Subcutaneous adipose tissue (tissue), 4 donors: Measurements from ENCODE around the gene RANBP1. TPM values are rescaled to one million over a fixed set of nuclear protein-coding genes. Genes with fewer than 3 reads are reported as not detected.

Experiments used
- CTCF ChIP-seq: fragments of 450-650 bp; IDR thresholded peaks from one replicate; pipeline ENCODE4 v1.5.1; 2016; ENCODE audit warnings: low read depth, mild to moderate bottlenecking, control low read depth, antibody characterized with exemption, moderate library complexity
- total RNA-seq, 4 donors: library from RNA; depleted of rRNA; stranded (reverse); fragments of >200 nt; gene quantifications; one replicate each; pipeline ENCODE4 v1.1.0, GENCODE V29; 2016

RANBP1 gene
- total RNA-seq: 100 to 1,000 TPM in 2 of 4 donors, 10 to 100 TPM in 2; 75.1 to 156 (median 116) TPM

- TF ChIP-seq CTCF: no peak
These were observed at the start of gene RANBP1 for GRCh38 chr22:20115691-20116375. Gene RANBP1, plus strand, starts transcription at chr22:20116104. Its CDS starts 81 bp downstream, at chr22:20116185.

- TF ChIP-seq CTCF: no peak
These were observed 49.1 kb upstream of the RANBP1 start for GRCh38 chr22:20066617-20067383.

DNA sequence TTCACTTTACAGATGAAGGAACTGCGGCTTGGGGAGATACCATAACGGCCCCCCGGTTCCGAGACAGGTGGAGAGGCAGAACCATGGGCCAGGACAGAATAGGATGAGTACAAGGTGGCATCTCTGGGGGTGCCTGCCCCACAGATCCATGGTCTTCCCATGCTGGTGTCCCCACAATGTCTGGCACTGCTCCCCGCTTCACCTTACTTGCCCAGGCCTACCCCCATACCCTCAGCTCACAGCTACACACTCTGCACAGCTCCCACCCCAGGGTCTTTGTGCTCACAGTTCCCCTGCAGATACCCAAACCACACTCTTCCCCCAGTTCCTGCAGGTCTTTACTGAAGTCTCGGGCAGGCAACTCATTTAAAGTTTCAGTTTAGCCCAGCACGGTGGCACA is 47.3 kb upstream of the RANBP1 start:
- no peak for TF ChIP-seq CTCF

GRCh38 chr22:20069331-20070042 is 46.4 kb upstream of the RANBP1 start:
- TF ChIP-seq CTCF: no peak

DNA sequence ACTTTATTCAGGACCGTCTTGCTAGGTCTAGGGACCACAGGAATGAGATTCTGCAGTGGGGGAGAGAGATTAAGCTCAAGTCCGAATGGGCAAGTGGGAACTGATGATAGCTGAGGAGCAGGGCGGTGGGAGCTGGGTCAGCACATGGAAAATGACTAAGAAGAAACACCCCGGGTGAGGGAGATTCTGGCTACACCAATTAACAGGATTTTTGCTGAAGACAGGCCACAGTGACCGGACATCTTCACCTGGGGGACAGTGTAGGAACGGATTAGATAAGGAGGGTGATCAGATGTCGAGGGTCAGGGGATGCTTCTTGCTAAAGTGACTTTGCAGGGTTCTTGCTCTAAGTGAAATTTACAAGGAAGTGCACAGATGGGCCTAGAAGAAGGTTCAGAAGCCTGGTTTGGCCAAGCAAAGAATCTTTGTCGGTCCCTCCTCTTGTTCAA is 44.4 kb upstream of the RANBP1 start:
- TF ChIP-seq CTCF: no peak

DNA sequence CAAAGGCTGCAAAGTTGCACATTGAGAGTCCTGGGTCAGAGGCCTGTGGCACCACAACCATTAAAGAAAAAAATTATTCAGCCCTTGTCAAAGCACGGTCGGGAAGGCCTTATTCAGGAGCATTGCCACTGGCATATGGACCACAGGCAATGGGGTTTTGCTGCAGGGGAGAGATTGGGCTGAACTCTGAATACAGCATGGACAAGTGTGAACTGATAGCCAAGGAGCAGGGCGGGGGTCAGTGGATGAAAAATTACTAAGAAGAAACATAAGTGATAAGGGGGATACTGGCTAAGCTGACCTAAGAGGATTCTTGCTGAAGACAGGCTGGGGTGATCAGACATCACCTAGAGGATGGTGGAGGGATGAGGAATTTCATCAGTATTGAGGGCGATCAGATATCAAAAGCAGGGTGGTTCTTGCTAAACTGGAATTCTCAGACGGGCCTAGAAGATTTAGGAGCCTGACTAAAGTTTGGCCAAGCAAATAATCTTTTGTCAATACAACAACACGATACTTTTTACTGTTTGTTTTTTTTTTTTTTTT is 39.2 kb upstream of the RANBP1 start:
- no peak for TF ChIP-seq CTCF
